Fibroblast of pulmonary artery (primary cell): ENCODE measurements around the gene PEX13.
"Not testable (repeated sequence)": the region's sequence is repeated elsewhere in the genome, so short reads cannot be mapped to it uniquely, and the experiment has no call there.

Source experiments
- DNase-seq: peaks from one replicate; pipeline ENCODE4 v3.0.0-alpha.2; 2010; ENCODE audit warnings: low read depth
- H3K4me3 ChIP-seq: replicated peaks from 2 replicates; pipeline ENCODE4 v1.5.1; 2011; ENCODE audit warnings: low read depth, mild to moderate bottlenecking, control low read depth, low read length, moderate library complexity
- TF ChIP-seq, protein P1 (sequence below): IDR thresholded peaks from 2 replicates; pipeline ENCODE4 v1.5.1; 2011; ENCODE audit warnings: mild to moderate bottlenecking, control low read depth, low read length, inconsistent platforms; ENCODE audit errors: missing control alignments

PEX13 gene

DNA sequence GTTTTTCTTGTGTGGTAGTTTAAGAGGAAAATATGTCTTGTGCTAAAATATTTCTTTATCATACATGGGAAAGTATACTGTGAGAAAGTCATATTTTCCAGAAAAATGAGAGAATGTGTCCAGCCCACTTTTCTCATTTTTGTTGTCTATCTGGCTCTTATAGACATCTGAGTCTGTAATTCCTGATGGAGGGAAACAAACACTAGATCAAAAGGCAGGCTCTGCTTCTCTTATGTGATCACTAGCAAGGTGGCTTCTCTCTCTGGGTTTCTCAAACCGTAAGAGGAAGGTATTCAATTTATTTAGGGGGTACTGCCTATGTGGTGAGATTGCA, 40.0 kb upstream of the PEX13 start:
- TF ChIP-seq, protein P1, sequence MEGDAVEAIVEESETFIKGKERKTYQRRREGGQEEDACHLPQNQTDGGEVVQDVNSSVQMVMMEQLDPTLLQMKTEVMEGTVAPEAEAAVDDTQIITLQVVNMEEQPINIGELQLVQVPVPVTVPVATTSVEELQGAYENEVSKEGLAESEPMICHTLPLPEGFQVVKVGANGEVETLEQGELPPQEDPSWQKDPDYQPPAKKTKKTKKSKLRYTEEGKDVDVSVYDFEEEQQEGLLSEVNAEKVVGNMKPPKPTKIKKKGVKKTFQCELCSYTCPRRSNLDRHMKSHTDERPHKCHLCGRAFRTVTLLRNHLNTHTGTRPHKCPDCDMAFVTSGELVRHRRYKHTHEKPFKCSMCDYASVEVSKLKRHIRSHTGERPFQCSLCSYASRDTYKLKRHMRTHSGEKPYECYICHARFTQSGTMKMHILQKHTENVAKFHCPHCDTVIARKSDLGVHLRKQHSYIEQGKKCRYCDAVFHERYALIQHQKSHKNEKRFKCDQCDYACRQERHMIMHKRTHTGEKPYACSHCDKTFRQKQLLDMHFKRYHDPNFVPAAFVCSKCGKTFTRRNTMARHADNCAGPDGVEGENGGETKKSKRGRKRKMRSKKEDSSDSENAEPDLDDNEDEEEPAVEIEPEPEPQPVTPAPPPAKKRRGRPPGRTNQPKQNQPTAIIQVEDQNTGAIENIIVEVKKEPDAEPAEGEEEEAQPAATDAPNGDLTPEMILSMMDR, result no peak
- DNase-seq, result no peak
- no peak overlapping the region for H3K4me3 ChIP-seq

DNA sequence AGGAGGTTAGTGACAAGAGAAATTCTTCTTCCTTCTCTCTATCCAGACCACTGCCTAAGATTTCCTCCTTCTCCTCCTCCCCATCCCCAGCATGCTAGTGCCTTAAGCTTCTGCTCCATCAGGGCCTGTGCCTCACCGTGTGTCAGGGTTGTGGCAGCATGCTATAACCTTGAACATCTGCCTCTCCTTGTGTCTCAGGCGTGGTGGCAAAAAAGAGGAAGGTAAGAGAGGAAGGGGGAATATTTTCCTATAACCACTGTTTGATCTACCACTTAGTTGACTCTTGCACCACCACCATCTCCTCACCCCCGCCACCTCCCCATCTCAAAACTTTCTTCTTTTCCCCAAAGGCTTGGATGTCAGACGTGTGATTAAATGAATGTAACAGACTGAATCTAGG, 38.3 kb upstream of the PEX13 start:
- no peak for DNase-seq
- TF ChIP-seq, protein P1, result no peak
- no peak overlapping the region for H3K4me3 ChIP-seq

DNA sequence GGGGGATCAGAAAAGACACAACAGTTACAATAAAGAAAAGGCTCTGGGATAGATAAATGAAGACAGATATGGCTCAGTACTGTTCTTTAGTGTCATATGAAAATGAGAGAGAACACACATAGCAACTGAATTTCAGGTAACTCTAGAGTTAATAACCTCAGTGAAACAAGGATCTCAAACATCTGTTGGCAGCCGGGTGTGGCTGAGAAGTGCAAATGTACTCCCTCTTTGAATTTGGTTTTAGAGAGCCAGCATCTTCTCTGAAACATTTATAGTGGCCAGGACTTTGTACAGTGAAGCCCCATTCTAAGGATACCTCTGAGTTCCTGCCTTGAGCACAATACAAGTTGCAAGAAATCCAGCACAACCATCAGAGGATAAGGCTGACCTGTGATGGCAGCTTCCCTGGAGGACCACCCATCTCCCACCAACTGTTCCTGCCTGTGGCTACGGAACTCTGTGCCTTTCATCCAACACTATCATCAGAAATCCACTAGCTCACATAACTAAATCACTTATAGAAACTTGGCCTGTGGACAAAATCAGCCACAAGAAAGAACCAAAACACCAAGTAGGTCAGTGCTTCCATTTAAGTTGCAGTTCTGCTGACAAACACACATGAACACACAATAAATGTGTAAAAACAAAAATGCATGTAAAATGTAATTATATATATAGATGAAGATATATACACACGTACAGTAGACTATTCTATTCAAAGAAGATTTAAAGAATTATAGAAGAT, 37.3 kb upstream of the PEX13 start:
- TF ChIP-seq, protein P1, result no peak
- H3K4me3 ChIP-seq, result no peak overlapping the region
- no peak for DNase-seq

DNA sequence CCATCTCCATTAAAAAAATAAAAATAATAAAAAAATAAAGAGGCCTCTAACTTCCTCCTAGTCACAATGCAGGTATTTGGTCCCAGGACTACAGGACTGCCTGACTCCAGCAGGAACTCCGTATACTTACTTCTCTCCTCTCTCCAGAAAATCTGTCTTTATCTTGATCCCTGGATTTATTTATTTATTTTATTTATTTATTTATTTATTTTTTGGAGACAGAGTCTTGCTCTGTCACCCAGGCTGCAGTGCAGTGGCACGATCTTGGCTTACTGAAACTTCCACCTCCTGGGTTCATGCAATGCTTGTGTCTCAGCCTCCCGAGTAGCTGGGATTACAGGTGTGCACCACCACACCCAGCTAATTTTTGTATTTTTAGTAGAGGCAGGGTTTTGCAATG, 35.5 kb upstream of the PEX13 start:
- not testable (repeated sequence) for H3K4me3 ChIP-seq, DNase-seq

DNA sequence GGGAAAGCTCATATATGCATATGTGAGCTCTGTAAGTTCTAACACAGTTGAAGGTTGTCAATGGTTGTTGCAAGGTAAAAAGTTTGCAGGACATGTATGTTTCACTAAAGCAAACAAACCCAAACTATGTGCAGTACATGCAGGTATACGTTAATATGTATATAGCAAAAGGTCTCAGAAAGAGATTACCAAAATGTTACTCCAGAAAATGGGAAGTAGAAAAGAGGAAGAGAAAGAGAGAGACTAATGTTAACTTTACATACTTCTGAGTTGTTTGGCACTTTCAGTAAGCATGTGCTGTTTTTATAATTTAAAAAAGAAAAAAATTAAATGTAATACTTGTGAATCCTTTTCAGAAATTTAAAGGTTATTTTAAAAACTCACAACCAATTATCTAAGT, 32.8 kb upstream of the PEX13 start:
- TF ChIP-seq, protein P1, result no peak
- no peak for DNase-seq
- no peak overlapping the region for H3K4me3 ChIP-seq

DNA sequence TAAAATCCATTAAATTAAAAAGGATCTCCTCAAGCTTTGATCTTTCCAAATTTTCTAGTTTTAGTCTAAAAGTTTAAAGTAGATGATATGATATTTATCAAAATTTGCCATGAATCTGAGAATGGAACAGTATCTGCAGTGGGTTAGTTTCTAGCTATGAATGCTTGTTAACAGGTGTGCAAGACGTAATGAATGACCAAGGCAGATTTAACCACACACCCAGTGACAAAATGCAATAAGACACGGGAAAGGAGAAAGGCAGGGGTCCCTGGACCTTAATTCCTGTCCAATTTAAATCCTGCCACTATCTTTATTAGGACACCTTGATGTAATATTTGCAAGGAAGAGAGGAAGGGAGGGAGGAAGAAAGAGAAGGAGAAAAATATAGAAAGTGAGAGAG, 30.5 kb upstream of the PEX13 start:
- H3K4me3 ChIP-seq, result no peak overlapping the region
- no peak for DNase-seq
- TF ChIP-seq, protein P1, result no peak

DNA sequence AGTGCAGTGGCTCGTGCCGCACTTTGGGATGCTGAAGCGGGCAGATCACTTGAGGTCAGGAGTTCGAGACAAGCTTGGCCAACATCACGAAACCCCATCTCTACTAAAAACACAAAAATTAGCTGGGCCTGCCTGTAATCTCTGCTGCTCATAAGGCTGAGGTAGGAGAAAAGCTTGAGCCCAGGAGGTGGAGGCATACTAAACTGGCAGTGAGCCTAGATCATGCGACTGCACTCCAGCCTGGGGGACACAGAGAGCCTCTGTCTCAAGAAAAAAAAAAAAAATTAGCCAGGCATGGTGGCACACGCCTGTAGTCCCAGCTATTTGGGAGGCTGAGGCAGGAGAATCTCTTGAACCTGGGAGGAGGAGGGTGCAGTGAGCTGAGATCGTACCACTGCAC, 29.9 kb upstream of the PEX13 start:
- DNase-seq, H3K4me3 ChIP-seq: not testable (repeated sequence)

DNA sequence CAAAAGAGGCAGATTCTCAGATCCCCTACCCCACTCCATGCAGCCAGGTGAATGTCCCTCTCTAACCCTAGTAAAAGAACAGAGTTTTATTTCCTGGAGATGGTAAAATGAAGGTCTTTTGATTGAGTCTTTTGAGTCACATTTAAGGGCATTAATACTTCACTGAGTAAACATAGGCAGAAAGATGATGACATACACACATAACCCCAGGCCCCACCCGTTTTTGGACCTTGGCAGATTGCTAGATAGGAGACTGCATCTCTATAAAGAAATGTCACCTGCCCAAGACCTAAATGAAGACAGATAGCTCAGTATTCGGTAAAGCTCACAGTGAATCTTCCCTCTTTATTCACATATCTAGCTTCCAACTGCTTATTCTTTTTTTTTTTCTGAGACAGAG, 28.3 kb upstream of the PEX13 start:
- H3K4me3 ChIP-seq, result no peak overlapping the region
- TF ChIP-seq, protein P1, result no peak
- no peak for DNase-seq
